ENCODE measurements around the gene TOGARAM2. TPM values are rescaled to one million over a fixed set of nuclear protein-coding genes. Genes with fewer than 3 reads are reported as not detected.
A peak's percentile ranks its signal among the peaks of the same experiment; 100 is the strongest.

Gene TOGARAM2
- total and polyA plus RNA-seq, 2 of the 8 experiments (the other 6 are each of a cell fraction or from before 2014, with no cell fraction given): 0.42 to 1.4 TPM

DNA sequence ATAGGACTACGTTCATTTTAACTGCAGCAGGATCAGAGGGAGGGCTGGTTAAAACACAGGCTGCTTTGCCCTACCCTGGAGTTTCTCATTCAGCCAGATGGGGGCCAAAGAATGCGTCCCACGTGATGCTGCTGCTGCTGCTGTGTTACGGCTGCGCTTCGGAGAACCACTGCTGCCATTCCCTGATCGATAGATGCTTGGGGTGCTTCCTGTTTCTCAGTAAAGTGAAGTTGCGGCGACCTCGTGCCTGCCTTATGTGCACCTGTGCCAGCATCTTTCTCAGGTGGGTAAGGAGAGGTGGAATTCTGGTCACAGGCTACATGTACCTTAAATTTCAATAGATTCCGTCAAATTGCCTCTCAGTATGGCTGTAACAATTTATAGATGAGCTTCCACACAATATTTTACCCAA is 24.7 kb upstream of the TOGARAM2 start (continued):
- TF ChIP-seq TAF7 (optimal IDR thresholded peaks at IDR 0.05; ENCODE audit: borderline replicate concordance, low read depth, low read length): no peak
- peak; percentile 45; the same call in 1 of the 2 replicates for TF ChIP-seq TAF1 (IDR thresholded peaks at IDR 0.05; ENCODE audit: low read depth, low read length)
- no peak for TF ChIP-seq TCF12 (IDR thresholded peaks at IDR 0.05; ENCODE audit: low read depth, low read length)
- no peak for TF ChIP-seq RNF2 (IDR thresholded peaks at IDR 0.05; ENCODE audit: borderline replicate concordance, low read depth, low read length, missing control alignments, poor library complexity, severe bottlenecking)
- TF ChIP-seq, protein P1, sequence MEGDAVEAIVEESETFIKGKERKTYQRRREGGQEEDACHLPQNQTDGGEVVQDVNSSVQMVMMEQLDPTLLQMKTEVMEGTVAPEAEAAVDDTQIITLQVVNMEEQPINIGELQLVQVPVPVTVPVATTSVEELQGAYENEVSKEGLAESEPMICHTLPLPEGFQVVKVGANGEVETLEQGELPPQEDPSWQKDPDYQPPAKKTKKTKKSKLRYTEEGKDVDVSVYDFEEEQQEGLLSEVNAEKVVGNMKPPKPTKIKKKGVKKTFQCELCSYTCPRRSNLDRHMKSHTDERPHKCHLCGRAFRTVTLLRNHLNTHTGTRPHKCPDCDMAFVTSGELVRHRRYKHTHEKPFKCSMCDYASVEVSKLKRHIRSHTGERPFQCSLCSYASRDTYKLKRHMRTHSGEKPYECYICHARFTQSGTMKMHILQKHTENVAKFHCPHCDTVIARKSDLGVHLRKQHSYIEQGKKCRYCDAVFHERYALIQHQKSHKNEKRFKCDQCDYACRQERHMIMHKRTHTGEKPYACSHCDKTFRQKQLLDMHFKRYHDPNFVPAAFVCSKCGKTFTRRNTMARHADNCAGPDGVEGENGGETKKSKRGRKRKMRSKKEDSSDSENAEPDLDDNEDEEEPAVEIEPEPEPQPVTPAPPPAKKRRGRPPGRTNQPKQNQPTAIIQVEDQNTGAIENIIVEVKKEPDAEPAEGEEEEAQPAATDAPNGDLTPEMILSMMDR (IDR thresholded peaks at IDR 0.05; ENCODE audit: control extremely low read depth in 1 of 3, insufficient read depth in 1 of 3, low read depth in 1 of 3, low read length in 3 of 3): peak; percentile 34 to 56 (median 48)
- no peak for TF ChIP-seq KDM1A (IDR thresholded peaks at IDR 0.05; ENCODE audit: borderline replicate concordance, low read length)
- no peak for TF ChIP-seq SIRT6 (IDR thresholded peaks at IDR 0.05; ENCODE audit: low read length)
- no peak for TF ChIP-seq SUZ12 (IDR thresholded peaks at IDR 0.05; ENCODE audit: low read length)
- TF ChIP-seq NRF1 (IDR thresholded peaks at IDR 0.05; ENCODE audit: low read depth, low read length): no peak
- TF ChIP-seq, protein P2, sequence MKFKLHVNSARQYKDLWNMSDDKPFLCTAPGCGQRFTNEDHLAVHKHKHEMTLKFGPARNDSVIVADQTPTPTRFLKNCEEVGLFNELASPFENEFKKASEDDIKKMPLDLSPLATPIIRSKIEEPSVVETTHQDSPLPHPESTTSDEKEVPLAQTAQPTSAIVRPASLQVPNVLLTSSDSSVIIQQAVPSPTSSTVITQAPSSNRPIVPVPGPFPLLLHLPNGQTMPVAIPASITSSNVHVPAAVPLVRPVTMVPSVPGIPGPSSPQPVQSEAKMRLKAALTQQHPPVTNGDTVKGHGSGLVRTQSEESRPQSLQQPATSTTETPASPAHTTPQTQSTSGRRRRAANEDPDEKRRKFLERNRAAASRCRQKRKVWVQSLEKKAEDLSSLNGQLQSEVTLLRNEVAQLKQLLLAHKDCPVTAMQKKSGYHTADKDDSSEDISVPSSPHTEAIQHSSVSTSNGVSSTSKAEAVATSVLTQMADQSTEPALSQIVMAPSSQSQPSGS (IDR thresholded peaks at IDR 0.05; ENCODE audit: low read length): no peak
- no peak for TF ChIP-seq CHD1 (IDR thresholded peaks at IDR 0.05; ENCODE audit: low read depth, low read length)
- TF ChIP-seq SAP30 (IDR thresholded peaks at IDR 0.05; ENCODE audit: insufficient read depth, insufficient replicate concordance, low read length): no peak
- TF ChIP-seq SP1 (IDR thresholded peaks at IDR 0.05; ENCODE audit: low read depth, low read length): no peak
- TF ChIP-seq, protein P3, sequence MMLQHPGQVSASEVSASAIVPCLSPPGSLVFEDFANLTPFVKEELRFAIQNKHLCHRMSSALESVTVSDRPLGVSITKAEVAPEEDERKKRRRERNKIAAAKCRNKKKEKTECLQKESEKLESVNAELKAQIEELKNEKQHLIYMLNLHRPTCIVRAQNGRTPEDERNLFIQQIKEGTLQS (IDR thresholded peaks at IDR 0.05; ENCODE audit: insufficient read depth, low read depth, low read length): peak; percentile 78
- no peak for TF ChIP-seq ZNF274 (IDR thresholded peaks at IDR 0.05; ENCODE audit: borderline replicate concordance, extremely low read depth, low read length)
- TF ChIP-seq RXRA (IDR thresholded peaks at IDR 0.05; ENCODE audit: insufficient read depth, low read depth, low read length): no peak
- TF ChIP-seq POLR2AphosphoS5 (IDR thresholded peaks at IDR 0.05; ENCODE audit: low read depth, low read length): no peak
- TF ChIP-seq EGR1 (IDR thresholded peaks at IDR 0.05; ENCODE audit: borderline replicate concordance, low read depth, low read length): no peak
- no peak for TF ChIP-seq SIN3A (conservative IDR thresholded peaks at IDR 0.05 in 1 of 2, IDR thresholded peaks at IDR 0.05 in 1 of 2; ENCODE audit: low read depth in 1 of 2, low read length in 2 of 2)
- TF ChIP-seq FOSL1 (IDR thresholded peaks at IDR 0.05; ENCODE audit: insufficient read depth, low read depth, low read length): no peak

All from H1 (cell line).